GM12878 (cell line): ENCODE data around the gene EIF2D. TPM values are rescaled to one million over a fixed set of nuclear protein-coding genes. Genes with fewer than 3 reads are reported as not detected.

Experiments
- ATF2 ChIP-seq: IDR thresholded peaks from 2 replicates; pipeline ENCODE4 v1.6.1; 2012; ENCODE audit warnings: low read length, inconsistent platforms
- ATF3 ChIP-seq: IDR thresholded peaks from 2 replicates; pipeline ENCODE4 v1.6.1; 2011; ENCODE audit warnings: low read depth, mild to moderate bottlenecking, low read length, moderate library complexity, borderline replicate concordance; ENCODE audit errors: extremely low read depth
- BHLHE40 ChIP-seq, 2 experiments: fragments of 450-650 bp in 1 of 2; IDR thresholded peaks; 2 replicates each; pipeline ENCODE4 v1.6.1; 2011 to 2017; ENCODE audit warnings: low read depth in 2 of 2, borderline replicate concordance in 1 of 2, improper control_type of control experiment in 1 of 2, low read length in 1 of 2, mild to moderate bottlenecking in 1 of 2
- CBX3 ChIP-seq: fragments of 200-600 bp; sonication (generic); IDR thresholded peaks from 2 replicates; pipeline ENCODE4 v1.6.1; 2016; ENCODE audit warnings: low read depth, borderline replicate concordance
- GABPA ChIP-seq: IDR thresholded peaks from 2 replicates; pipeline ENCODE4 v1.6.1; 2014; ENCODE audit warnings: antibody characterized with exemption, low read depth, mild to moderate bottlenecking, inconsistent platforms
- NFXL1 ChIP-seq: fragments of 450-650 bp; IDR thresholded peaks from 2 replicates; pipeline ENCODE4 v1.6.1; 2017; ENCODE audit warnings: antibody characterized with exemption, mild to moderate bottlenecking, borderline replicate concordance
- NFYB ChIP-seq: IDR thresholded peaks from 2 replicates; pipeline ENCODE4 v1.6.1; 2011; ENCODE audit warnings: low read depth, mild to moderate bottlenecking, low read length, improper control_type of control experiment, moderate library complexity; ENCODE audit not compliant: insufficient read depth
- NKRF ChIP-seq: fragments of 450-650 bp; conservative IDR thresholded peaks from 2 replicates; pipeline ENCODE4 v1.6.1; 2017; ENCODE audit warnings: mild to moderate bottlenecking, moderate library complexity
- PAX5 ChIP-seq: IDR thresholded peaks from 2 replicates; pipeline ENCODE4 v1.6.1; 2011; ENCODE audit warnings: low read depth, low read length, borderline replicate concordance
- PAX8 ChIP-seq: fragments of 450-650 bp; IDR thresholded peaks from 2 replicates; pipeline ENCODE4 v1.6.1; 2017; ENCODE audit warnings: mild to moderate bottlenecking, moderate library complexity
- SIN3A ChIP-seq: IDR thresholded peaks from 2 replicates; pipeline ENCODE4 v1.6.1; 2012; ENCODE audit warnings: low read depth, low read length, improper control_type of control experiment
- SREBF2 ChIP-seq: IDR thresholded peaks from 2 replicates; pipeline ENCODE4 v1.6.1; 2012; ENCODE audit warnings: mild to moderate bottlenecking, low read length
- STAT1 ChIP-seq: fragments of 450-650 bp; conservative IDR thresholded peaks from 2 replicates; pipeline ENCODE4 v1.6.1; 2014; ENCODE audit warnings: antibody characterized with exemption, mild to moderate bottlenecking
- TAF1 ChIP-seq: IDR thresholded peaks from 2 replicates; pipeline ENCODE4 v1.6.1; 2011; ENCODE audit warnings: mild to moderate bottlenecking, low read depth, low read length, borderline replicate concordance
- YY1 ChIP-seq: IDR thresholded peaks from 2 replicates; pipeline ENCODE4 v1.6.1; 2011; ENCODE audit warnings: low read depth, mild to moderate bottlenecking, low read length
- polyA plus RNA-seq, 11 experiments: library from polyadenylated mRNA; depleted of rRNA in 4 of 11; unstranded in 6 of 11; stranded (reverse) in 5 of 11; fragments of >200 nt; fragmentation: Nextera tagmentation in 4 of 11; fragmentation: Illumina TruSeq in 1 of 11; extraction: Ambion mirVana in 4 of 11; extraction: Trizol in 1 of 11; gene quantifications; 1 replicate in 1 of 11; 2 replicates in 10 of 11; pipeline versions ENCODE4 v1.2.1 to v1.2.3, GENCODE V29; 2011 to 2016; ENCODE audit warnings: inconsistent platforms in 2 of 11, missing spikeins in 2 of 11, low read depth in 1 of 11
- total RNA-seq, 4 experiments: library from RNA; depleted of rRNA in 3 of 4; stranded (reverse); fragments of >200 nt in 3 of 4; fragmentation: Illumina TruSeq in 1 of 4; extraction: Trizol in 1 of 4; gene quantifications; 2 replicates each; pipeline versions ENCODE4 v1.2.1 to v1.2.3, GENCODE V29; 2013 to 2021
- TF ChIP-seq, protein P1 (sequence below): IDR thresholded peaks from 2 replicates; pipeline ENCODE4 v1.6.1; 2012; ENCODE audit warnings: mild to moderate bottlenecking, low read depth, low read length
- TF ChIP-seq, protein P2 (sequence below): fragments of 150-350 bp; IDR thresholded peaks from 2 replicates; pipeline ENCODE4 v1.6.1; 2014; ENCODE audit warnings: mild to moderate bottlenecking, low read depth, low read length
- TF ChIP-seq, protein P3 (sequence below): IDR thresholded peaks from 2 replicates; pipeline ENCODE4 v1.6.1; 2012; ENCODE audit warnings: low read depth, low read length, improper control_type of control experiment

The EIF2D gene
- total and polyA plus RNA-seq, 10 of the 15 experiments (the other 5 are each of a cell fraction or from before 2014, with no cell fraction given) = 65.2 to 133 (median 79.0) TPM

- TF ChIP-seq BHLHE40 (IDR thresholded peaks at IDR 0.05; ENCODE audit: borderline replicate concordance in 1 of 2, low read depth in 2 of 2, low read length in 1 of 2) (peak in 1 of 2 experiments; percentile 52; a peak in 1 of 4 replicates), TAF1 (no peak), CBX3 (no peak), NKRF (no peak), SREBF2 (no peak), SIN3A (no peak), ATF3 (peak; percentile 59; the same call in 1 of the 2 replicates), PAX5 (no peak), NFXL1 (no peak), YY1 (no peak), ATF2 (no peak), NFYB (no peak), PAX8 (no peak), GABPA (no peak), STAT1 (no peak)
- TF ChIP-seq, protein P1, sequence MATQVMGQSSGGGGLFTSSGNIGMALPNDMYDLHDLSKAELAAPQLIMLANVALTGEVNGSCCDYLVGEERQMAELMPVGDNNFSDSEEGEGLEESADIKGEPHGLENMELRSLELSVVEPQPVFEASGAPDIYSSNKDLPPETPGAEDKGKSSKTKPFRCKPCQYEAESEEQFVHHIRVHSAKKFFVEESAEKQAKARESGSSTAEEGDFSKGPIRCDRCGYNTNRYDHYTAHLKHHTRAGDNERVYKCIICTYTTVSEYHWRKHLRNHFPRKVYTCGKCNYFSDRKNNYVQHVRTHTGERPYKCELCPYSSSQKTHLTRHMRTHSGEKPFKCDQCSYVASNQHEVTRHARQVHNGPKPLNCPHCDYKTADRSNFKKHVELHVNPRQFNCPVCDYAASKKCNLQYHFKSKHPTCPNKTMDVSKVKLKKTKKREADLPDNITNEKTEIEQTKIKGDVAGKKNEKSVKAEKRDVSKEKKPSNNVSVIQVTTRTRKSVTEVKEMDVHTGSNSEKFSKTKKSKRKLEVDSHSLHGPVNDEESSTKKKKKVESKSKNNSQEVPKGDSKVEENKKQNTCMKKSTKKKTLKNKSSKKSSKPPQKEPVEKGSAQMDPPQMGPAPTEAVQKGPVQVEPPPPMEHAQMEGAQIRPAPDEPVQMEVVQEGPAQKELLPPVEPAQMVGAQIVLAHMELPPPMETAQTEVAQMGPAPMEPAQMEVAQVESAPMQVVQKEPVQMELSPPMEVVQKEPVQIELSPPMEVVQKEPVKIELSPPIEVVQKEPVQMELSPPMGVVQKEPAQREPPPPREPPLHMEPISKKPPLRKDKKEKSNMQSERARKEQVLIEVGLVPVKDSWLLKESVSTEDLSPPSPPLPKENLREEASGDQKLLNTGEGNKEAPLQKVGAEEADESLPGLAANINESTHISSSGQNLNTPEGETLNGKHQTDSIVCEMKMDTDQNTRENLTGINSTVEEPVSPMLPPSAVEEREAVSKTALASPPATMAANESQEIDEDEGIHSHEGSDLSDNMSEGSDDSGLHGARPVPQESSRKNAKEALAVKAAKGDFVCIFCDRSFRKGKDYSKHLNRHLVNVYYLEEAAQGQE = no peak
- TF ChIP-seq, protein P2, sequence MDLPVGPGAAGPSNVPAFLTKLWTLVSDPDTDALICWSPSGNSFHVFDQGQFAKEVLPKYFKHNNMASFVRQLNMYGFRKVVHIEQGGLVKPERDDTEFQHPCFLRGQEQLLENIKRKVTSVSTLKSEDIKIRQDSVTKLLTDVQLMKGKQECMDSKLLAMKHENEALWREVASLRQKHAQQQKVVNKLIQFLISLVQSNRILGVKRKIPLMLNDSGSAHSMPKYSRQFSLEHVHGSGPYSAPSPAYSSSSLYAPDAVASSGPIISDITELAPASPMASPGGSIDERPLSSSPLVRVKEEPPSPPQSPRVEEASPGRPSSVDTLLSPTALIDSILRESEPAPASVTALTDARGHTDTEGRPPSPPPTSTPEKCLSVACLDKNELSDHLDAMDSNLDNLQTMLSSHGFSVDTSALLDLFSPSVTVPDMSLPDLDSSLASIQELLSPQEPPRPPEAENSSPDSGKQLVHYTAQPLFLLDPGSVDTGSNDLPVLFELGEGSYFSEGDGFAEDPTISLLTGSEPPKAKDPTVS = no peak
- TF ChIP-seq, protein P3, sequence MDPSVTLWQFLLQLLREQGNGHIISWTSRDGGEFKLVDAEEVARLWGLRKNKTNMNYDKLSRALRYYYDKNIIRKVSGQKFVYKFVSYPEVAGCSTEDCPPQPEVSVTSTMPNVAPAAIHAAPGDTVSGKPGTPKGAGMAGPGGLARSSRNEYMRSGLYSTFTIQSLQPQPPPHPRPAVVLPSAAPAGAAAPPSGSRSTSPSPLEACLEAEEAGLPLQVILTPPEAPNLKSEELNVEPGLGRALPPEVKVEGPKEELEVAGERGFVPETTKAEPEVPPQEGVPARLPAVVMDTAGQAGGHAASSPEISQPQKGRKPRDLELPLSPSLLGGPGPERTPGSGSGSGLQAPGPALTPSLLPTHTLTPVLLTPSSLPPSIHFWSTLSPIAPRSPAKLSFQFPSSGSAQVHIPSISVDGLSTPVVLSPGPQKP = no peak
Measured at GRCh38 chr1:206631085-206631509, 18.8 kb upstream of the EIF2D start (continued).
